ENCODE data around the gene HTT.
"Not testable (repeated sequence)": the region's sequence is repeated elsewhere in the genome, so short reads cannot be mapped to it uniquely, and the experiment has no call there.

HTT gene

GRCh38 chr4:3082925-3083515, 8.5 kb downstream of the HTT start:
- no peak for DNase-seq (ENCODE audit: low spot score)

- DNase-seq (ENCODE audit: low spot score), result no peak
Observed at GRCh38 chr4:3083732-3084131, 9.3 kb downstream of the HTT start.

- no peak for DNase-seq (ENCODE audit: low spot score)
Observed at GRCh38 chr4:3085948-3086670, 11.6 kb downstream of the HTT start.

DNA sequence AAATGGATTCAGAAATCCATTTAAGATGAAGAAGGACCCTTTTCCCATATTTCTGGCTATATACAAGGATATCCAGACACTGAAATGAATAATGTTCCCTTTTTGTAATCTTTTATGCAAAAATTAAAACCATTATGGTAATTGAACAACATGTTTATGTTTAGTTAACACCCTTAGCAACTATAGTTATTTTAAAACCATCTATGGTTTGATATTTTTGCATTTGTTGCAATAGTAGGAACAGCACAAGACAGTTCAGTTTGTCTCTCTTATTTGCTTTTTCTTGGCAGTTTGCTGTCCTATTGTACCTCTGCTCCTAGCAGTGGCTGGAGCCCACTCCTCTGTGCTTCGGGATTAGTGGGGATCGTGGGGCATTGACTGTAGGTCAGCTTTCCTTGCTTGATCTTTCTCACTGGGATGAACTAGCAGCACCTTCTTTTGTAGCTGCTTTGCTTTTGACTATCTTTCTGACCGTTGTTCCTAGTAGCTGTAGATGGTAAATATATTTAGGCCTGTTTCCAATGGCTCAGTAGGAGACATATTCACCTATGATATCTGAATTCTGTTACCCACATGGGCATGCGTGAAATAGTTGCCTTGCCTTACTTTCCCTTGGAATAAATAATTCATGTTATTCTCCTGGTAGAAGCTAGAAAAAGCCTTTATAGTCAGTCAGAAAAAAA, 12.8 kb downstream of the HTT start:
- DNase-seq (ENCODE audit: low spot score), result no peak

- no peak for DNase-seq (ENCODE audit: low spot score)
Observed at GRCh38 chr4:3091464-3091863, 17.0 kb downstream of the HTT start.

GRCh38 chr4:3094701-3095100, 20.2 kb downstream of the HTT start:
- DNase-seq (ENCODE audit: low spot score), result not testable (repeated sequence)

GRCh38 chr4:3096202-3096601, 21.7 kb downstream of the HTT start:
- no peak for DNase-seq (ENCODE audit: low spot score)

DNA sequence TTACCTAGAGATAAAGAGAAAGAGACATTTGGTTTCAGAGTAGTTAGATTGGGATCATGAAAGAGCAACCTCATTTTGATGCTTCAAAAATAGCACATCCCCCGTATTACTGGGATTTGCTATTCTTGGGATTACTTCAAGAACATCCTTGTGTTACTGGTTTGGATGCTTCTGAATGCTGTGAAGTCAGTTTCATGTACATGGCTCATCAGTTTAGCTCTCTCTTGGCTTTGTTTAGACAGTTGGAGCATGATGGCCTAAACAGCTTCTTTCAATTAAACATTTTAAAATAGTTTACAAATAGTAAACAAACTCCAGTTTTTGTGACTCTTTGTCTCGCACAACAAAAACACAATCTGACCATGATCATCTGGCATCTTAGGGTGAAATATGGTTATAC, 23.9 kb downstream of the HTT start:
- no peak for DNase-seq (ENCODE audit: low spot score)

- DNase-seq (ENCODE audit: low spot score), result peak; percentile 86
Observed at GRCh38 chr4:3106339-3107186, 32.1 kb downstream of the HTT start.

DNA sequence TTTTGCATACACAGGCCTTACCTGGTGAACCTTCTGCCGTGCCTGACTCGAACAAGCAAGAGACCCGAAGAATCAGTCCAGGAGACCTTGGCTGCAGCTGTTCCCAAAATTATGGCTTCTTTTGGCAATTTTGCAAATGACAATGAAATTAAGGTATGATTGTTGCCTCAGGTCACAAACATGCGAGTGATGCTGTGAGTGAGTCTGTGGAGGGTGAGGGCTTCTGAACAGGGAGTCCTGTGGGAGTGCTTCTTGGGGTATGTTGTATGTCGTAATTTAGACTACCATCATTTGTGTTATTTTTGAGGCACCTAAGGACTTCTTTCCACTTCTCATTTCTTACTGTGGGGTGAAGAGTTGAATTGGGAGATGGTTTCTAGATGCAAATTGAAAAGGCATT, 32.8 kb downstream of the HTT start:
- no peak for DNase-seq (ENCODE audit: low spot score)

- no peak for DNase-seq (ENCODE audit: low spot score)
Observed at GRCh38 chr4:3107691-3108121, 33.2 kb downstream of the HTT start.

GRCh38 chr4:3108211-3108610, 33.7 kb downstream of the HTT start:
- DNase-seq (ENCODE audit: low spot score), result no peak

DNA sequence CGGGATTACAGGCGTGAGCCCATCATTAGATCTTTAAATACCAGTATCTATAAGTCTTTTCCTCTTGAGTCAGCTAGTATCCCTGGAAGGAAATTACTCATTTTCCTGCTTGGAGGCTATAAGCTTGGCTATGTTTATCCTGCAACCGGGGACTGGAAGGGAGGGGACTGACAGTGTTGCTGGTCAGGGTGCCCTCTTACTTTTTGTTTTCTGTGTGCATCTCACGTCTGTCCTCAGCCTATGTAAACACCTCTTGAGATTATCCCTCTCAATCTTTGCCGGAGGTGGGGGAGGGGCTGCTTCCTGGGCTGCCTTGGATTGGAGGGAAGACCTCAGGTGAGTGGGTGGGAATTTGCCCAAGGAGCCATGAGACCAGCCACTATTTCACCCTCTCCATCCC, 37.0 kb downstream of the HTT start:
- DNase-seq (ENCODE audit: low spot score), result no peak

- DNase-seq (ENCODE audit: low spot score), result no peak
Observed at GRCh38 chr4:3112201-3112600, 37.7 kb downstream of the HTT start.

GRCh38 chr4:3112609-3113469, 38.4 kb downstream of the HTT start:
- no peak for DNase-seq (ENCODE audit: low spot score)

DNA sequence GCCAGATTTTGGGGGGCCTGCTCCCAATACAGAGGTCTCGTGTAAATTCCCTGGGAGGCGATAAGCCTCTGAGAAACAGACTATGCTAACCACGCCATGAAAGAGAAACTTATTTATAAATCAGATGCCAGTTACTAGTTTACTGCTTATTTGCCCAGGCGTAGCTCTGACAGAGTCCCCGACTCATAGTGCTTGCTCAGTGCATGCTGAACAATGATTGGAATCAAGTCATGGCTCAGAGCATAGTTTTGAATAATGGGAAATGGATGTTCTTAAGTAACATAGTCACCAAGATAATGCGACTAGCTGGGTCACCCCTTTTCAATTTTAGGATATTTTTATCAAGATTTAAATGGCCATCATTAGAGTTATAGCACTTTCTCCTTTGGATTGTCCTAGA, 39.9 kb downstream of the HTT start:
- no peak for DNase-seq (ENCODE audit: low spot score)

GRCh38 chr4:3115637-3116270, 41.3 kb downstream of the HTT start:
- no peak for DNase-seq (ENCODE audit: low spot score)

DNA sequence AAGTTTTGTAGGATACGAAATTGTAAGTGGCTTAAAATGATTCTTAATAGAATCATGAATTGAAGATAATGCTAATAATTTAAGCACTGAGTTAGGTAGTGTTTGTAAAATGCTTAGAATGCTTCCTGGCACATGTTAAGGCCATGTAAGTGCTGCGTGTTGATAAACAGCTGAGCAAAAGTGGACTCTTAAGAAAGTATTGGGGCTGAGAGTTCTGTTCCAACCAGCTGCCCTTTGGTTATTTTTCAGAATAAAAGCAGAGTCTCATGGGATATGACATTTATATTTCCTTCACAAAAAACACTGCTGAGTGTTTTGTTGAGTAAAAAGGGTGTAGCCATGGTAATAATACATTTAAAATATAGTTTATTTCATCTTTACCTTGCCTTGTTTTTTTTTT, 42.5 kb downstream of the HTT start:
- DNase-seq (ENCODE audit: low spot score), result no peak

- no peak for DNase-seq (ENCODE audit: low spot score)
Observed at GRCh38 chr4:3118312-3118711, 43.8 kb downstream of the HTT start.

- no peak for DNase-seq (ENCODE audit: low spot score)
Observed at GRCh38 chr4:3119464-3119863, 45.0 kb downstream of the HTT start.

- no peak for DNase-seq (ENCODE audit: low spot score)
Observed at GRCh38 chr4:3121110-3121509, 46.6 kb downstream of the HTT start.
